HG02884 (cell line): ENCODE measurements around the gene ELL.

Experiments used
- ATAC-seq: cut with Tn5 transposase; IDR thresholded peaks from one replicate; pipeline ENCODE4 v1.9.1; 2021; ENCODE audit warnings: mild to moderate bottlenecking, moderate library complexity; ENCODE audit not compliant: unreplicated experiment

The ELL gene

DNA sequence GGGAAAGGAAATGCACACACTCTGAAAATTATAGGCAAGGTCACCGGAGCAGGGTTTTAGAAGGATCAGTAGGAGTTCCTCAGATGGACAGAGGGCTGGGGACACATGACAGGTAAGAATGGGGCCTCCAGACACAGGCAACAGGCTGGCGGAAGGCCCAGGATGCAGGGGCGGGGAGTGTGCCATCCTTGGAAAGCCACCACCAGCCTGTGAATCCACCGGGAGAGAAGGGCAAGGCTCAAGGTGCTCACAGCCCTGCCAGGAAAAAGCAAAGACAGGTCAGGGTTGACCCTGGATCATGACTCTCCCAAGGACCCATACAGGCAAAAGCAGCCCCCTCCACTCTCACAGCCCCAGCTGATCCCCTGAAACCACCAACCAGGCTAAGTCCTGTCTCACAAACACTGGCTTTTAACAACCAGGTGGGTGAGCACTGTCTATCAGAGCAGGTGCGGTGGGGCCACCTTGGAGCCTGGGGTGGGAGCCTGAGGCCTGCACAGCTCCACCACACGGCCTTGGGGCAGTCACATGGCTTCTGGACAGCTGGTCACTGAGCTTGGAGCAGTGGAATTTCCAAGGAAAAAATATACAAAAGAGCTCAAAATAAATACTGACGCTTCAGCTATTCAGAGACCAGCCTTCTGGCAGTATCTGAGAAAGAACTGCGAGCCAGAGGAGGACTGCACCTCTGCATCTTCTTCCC, 48.7 kb downstream of the ELL start:
- ATAC-seq, result no peak

DNA sequence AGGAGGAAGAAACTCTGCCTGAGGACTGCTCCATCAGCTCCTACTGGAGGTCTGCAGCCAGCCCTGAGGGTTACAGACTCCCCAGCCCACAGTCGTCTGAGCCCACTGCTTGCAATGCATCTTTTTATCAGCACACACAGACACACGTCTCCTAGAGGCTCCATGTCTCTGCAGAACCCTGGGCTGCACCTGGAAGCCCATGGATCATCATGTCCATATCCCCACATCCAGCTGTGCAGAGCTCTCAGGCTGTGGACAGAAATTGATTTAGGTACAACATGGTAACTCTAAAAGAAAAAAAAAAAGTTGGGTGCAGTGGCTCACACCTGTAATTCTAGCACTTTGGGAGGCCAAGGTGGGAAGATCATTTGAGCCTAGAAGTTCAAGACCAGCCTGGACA, 51.1 kb downstream of the ELL start:
- no peak for ATAC-seq

DNA sequence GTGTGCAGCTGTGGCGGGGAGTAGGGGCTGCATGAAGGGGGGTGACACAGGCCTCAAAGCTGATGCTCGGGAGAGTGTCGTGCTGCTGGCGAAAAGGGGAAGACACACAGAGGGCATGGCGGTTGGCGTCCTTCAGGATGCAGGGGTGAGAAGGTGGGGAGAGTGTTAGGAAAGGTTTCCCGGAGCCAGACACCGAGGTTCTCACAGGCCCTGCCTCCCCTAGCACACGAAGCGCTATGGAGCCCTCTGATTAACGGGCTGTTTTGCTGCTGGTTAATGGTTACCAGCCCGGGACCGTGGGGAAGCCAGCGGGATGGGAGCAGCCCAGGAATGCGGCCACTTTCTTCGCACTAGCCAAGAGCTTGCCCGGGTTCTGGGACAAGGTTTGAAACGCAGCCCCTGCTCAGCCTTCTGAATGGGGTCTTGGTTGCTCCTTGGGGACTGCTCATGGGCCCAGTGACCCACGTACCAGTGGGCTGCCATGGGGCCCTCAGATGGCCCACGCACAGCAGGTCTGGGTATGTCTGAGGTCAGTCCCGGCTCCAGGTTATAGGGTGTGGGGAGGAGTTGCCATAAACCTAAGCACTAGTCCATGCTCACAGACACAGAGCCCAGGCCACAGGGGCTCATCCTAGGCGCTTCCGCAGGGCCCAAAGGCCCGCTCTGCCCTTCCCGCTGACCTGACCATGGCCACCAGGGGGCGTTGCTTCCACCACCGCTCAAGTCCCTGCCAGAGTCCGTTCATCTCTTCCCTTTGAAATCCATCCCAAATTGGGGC, 52.6 kb downstream of the ELL start:
- no peak for ATAC-seq

DNA sequence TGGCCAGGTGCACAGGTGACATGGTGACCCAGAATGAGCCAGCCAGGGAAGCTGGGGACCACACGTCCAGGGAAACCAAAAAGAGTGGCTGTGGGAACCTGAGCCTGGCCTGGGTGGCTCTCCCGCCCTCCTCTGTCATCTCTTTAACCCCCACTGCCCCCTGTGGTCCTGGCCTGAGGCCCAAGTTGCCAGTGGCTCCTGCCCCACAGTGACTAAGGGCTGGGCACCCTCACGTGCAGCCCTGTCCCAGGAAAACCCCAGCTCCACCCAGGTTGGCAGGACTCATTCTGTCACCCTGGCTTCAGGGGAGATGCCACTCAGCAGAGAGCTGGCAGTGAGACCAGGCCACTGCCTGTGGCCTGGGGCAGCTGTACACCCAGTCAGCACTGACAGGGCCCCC, 53.4 kb downstream of the ELL start:
- no peak for ATAC-seq

DNA sequence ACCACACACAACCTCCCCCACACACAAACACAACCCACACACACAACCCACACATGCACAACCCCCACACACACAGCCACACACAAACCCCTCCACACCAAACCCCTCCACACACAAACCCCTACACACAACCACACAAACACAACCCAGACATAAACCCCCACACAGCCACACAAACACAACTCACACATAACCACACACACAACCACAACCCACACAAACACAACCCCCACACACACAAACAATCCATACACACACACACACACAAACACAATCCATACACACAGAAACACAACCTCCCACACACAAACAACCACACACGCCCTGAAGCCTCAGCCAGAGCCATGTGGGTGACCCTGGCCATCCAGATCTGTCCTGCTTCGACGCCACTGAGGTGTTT, 53.9 kb downstream of the ELL start:
- ATAC-seq, result no peak

DNA sequence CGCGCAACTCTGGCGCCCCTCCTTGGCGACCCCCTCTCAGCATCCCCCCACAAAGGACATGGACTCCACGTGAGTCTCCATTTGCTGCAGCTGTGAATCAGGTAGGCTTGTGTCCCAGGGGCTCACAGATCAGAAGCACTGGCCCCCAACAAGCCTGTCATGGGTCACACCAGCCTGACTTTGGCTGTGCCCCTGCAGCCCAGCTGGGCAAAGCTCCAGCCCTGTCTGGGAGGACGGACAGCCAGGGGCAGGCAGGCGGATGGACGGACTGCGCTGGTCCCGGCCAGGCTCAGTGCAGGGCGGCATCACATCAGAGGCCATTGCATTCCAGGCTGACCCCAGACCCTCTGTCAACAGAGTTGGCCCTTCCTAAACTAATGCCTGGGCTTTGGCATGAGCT, 55.5 kb downstream of the ELL start:
- no peak for ATAC-seq

DNA sequence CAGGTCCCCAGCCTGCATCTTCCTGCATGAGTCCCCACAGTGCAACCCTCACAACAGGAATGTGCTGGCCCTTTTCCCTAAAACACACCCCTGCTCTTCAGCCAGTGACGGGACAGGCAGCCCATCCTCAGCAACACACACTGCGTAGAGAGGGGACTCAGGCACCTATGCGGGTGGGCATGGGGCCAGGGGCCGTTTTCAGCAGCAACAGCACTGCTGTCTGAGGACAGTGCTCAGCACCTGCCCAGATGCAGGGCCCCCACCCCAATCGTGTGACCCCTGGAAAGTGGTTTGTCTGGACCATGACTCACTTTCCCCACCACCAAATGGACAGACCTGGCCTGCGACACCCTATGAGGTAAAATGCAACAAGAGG, 55.9 kb downstream of the ELL start:
- no peak for ATAC-seq

DNA sequence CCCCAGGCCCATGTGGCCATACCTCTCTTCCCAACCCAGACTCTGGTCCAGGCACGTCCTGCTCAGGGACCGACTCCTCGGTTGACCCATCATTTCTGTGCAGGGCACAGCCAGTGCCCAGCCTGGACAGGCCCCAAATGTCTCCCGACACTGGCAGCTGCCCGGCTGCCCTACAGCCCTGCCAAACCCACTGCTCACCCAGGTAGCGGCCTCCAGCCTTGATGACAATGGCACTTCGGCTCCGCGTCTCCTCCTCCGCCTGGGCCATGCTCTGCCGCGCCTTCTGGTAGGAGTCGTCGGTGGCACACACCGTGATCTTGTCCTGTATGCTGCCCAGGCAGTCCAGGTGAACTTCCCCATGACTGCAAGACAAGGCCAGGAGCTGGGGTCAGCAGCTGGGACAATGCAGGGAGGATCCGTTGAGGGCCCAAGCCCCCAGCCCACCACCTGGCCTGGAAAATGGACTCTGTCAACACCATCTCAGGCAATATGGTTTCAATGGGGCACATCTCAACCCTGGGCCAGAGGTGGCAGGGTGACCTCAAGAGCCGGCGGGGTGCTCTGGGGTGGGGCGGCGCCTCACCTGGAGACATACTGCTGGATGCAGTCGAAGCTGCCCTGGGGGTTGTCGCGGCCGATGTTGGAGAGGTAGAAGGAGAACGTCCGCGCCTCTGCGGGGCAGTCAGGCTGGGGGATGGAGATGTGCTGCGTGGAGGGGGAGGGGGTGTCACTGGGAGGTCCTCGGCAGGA, 56.5 kb downstream of the ELL start:
- no peak for ATAC-seq

DNA sequence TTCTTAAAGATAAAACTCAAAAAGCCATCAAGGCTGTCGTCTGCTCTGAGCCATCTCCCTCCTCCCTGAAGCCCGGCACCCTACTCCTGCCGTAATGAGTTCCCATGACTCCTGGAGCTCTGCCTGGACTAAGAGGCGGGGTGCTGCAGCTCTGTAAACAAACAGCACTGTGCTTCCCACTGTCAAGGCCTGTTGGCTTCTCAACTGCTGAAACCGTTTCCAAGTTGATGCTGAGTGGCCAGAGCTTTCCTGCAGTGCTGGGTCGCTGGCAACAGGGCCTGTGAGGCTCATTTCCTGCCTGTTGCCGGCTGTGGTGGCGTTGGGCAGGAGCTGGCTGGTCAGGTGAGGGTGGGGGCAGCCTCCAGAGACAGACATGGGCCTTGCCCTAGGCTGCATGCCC, 57.2 kb downstream of the ELL start:
- no peak for ATAC-seq

DNA sequence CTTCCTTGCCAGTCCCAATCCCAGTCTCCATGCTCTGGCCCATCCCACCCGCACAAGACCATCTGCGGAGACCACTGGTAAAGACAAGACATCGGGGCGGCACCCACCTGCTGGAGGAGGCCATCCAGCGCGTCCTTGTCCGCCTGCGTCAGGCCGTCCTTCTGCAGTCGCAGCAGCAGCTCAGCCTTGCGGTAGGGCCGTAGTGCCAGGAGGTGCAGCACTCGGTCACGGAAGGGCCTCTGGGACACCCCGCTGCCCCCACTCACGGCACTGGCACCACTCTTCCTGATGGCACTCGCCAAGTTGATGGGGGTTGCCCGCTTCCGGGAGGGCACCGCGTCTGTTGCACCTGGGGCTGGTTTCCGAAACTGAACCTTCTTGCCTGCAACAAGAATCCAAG, 60.4 kb downstream of the ELL start:
- ATAC-seq, result no peak

DNA sequence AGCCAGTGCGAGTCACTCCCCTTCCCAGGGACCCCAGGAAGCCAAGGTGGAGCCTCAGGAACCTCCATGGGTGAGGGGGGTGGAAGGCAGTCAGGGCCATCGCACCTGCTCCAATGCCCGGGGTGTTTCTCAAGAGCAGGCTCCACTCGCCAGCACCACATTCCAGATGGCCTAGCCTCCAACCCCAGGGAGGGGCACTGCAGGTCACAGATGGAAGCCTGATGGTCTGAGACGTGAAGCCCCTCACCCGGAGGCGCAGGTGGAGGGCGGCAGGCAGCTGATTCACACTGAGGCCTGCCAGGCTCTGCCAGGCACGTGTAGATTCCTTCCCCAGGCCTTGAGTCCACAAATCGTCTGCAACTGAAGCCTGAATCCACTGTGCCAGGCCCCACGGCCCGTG, 61.0 kb downstream of the ELL start:
- ATAC-seq, result no peak

DNA sequence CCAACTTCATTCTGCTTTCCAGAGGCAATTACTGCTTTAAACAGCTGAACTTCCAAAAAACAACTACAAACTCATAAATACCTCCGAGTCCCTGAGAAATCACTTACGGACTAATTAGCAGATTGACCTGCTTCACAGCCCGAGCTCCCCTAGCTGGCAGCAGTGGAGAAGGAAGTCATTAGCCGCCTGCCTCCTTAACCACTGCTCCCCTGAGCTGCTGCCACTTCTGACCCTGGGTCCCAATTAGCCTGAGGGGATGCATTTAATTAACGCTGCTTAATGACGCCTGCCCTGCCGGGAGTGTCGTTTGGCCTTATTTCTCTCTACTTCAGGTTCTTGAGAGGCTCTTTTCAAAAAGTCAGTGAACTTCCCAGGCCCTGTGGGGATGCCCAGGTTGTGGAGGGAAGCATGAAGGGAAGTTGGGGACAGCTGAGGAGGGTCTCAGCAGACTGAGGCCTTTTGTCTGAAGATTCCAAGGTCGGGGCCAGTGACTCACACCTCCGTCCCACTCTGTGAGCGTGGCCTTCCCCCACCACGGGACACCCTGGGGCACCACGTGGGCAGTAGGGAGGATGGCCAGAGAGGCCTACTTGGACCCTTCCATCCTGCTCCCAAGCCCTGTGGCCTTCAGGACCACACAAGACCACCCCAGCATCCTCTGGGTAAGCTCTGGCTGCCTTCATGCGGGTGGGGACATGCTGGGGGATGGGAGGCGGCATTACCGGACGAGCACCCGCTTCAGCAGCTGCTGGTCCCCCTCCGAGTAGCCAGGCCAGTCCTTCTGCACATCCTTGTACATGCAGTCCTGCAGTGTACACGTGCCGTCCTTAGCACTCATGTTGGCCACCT, 64.2 kb downstream of the ELL start:
- ATAC-seq, result no peak

DNA sequence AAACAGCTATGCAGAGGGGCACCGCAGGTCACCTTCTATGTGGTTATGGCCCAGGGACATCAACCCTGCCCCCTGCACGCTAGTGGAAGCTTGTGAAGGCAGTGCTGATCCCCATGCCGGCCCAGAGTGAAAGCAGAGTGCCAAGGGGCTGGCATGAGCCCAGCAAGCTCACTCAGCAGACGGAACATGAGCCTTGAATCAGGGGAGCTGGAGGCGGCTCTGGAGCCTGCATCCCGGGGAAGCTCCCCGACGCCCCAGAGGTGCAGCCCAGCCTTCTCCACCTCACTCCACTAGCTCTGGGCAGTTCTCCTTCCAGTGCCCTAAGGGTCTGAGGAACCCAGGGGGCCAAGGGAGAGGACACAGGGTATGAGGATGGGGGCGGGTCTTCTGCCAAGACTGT, 64.9 kb downstream of the ELL start:
- no peak for ATAC-seq

DNA sequence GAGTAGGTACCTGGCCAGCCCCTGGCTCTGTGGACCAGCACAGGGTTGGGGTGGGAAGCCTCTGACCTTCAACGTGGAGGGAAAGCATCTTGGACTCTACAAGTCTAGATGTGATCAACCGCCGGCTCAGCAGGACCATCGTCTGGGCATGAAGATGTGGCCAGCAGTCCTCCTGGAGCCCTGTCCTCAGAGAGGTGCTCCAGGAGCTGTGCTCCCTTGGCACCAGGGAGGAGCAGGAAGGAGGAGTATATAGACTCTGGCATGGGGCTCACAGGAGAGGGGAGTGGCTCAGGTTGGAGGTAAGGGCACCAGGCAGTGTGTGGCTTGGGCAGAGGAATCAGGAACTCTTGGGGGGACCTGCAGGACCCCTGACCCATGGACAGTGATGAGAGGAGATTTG, 65.6 kb downstream of the ELL start:
- ATAC-seq, result no peak

DNA sequence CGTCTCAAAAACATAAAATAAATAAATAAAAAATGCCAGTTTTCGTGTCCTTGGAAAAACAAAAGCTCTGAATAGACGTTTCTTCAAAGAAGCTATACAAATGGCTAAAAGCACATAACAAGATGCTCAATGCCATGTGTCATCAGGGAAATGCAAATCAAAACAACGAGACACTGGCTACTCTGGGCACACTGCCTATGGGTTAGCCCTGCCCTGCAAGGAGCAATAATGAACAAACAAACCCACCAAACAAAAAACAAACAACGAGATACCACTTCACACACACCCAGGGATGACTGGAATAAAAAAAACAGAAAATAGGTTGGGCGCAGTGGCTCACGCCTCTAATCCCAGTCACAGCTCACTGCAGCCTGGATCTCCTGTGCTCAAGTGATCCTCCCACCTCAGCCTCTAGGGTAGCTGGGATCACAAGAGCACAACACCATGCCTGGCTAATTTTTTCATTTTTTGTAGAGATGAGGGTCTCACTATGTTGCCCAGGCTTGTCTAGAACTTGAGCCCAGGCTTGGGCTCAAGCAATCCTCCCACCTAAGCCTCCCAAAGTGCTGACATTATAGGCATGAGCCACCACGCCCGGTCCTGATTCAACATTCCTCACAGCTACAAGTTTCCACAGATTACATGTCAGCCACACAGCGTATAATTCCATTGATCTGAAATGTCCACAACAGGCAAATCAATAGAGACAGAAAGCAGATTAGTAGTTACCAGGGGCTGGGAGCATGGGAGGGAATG, 68.4 kb downstream of the ELL start:
- ATAC-seq, result no peak

DNA sequence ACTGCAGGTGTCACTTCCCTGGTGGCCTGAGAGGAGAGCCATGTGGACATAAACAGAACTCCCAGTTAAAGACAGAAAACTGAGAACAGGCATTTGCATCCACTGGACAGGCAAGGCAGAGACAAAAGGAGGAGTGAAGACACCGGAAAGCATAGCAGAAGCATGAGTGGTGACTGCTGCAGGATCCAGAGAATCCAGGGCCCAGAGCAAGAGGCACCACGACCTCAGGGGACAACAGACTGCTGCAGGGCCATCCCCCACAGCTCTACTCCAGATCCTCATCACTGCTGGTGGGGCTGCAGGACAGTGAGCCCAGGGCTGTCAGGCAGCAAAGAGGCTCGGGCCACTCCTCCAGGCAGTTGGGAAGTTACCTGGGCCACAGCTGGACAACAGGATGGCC, 69.5 kb downstream of the ELL start:
- ATAC-seq, result no peak

DNA sequence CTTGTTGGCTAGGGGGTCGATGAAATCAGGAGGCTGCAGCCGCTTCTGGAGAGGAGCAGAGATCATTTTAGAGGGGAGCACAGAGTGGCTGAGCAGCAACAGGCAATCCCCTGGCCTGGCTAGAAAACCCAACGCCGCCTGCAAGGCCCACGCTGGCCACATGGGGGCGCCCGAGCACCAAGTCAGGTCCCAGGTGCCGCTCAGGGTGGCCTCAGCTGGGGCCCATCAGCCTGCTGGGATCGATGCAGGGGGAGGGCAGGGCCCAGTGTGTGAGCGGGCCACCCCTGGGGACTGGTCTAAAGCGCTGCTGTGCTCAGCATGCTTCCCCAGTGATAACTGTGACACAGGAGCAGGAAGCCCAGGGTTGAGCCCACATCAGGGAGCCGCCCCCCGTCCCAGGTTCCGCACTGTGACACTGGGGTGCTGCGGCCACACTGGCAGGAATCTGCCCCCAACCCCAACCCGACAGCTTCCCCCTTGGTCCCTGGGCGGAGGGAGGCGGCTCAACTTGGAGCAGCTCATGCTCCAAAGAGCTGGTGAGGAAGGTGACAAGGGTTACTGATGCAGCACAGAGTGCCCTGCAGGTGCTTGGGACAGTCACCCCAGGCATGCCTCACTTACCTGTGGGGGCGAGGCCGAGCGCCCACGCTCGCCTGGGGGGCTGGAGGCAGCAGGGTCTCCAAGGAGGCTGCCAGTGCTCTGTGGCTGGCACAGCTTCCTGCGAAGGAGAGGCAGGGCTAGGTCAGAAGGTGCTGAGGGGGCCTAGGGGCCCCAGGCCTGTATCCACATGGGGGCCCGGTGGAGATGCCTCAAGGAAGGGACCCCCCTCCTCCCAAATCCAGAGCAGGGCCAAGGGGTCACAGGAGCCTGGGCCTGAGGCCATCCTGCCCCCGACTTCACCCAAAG, 70.7 kb downstream of the ELL start:
- ATAC-seq, result no peak

DNA sequence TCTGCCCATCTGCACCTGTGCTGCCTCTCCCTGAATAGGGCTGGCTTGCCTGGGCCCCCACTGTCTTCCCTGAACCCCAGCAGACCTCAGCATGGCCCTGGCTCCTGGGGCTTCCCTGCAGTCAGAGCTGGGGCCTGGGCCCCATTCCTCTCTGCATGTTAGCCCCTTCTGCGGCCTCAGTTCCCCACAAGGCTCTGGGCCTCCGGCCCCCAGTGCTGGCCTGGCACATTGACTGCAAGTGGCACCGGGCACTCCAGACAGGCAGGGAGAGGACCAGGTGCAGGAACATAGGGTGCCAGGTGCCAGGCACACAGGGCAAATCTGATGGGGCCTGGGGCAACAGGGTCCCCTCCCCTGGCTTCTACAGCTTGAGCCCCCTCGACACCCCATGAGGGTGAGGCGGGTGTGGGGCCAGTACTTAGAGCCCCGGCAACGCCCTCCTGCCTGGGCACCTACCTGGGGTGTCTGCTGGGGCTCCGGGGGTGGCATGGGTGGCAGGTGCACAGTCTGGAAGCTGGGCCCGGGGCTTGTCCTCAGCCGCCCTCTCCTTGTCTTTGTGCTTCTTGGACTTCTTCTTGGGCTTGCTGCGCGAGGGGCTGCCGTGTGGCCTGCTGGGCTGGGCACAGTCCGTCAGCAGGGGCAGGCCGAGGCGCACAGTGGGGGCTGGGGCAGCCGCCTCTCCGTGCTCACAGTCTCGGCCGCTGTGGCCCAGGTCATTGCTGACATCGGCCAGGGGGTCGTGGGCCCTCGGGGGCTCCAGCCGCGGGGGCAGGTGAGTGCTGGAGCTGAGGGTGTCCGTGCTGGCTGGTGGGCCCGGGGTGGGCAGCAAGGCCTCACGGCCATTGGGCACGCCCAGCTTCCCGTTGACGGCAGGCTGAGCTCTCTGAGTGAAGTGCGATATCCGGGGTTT, 71.6 kb downstream of the ELL start:
- ATAC-seq, result no peak
